CD4-positive, alpha-beta T cell treated with Interleukin-15 for 4 hours (primary cell): ENCODE measurements around the gene EPHA6.
"Not testable (repeated sequence)": the region's sequence is repeated elsewhere in the genome, so short reads cannot be mapped to it uniquely, and the experiment has no call there.

Source experiments
- DNase-seq: peaks from one replicate; pipeline ENCODE4 v3.0.0-alpha.2; 2020; ENCODE audit warnings: low spot score

The EPHA6 gene

DNA sequence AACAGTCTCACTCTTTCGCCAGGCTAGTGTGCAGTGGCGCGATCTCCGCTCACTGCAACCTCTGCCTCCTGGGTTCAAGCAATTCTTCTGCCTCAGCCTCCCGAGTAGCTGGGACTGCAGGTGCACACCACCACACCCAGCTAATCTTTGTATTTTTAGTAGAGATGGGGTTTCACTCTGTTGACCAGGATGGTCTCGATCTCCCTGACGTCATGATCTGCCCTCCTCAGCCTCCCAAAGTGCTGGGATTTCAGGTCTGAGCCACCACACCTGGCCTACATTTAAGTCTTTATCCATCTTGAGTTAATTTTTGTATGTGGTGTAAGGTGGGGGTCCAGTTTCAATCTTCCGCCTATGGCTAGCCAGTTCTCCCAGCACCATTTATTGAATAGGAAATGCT is 211.2 kb downstream of the EPHA6 start:
- not testable (repeated sequence) for DNase-seq

DNA sequence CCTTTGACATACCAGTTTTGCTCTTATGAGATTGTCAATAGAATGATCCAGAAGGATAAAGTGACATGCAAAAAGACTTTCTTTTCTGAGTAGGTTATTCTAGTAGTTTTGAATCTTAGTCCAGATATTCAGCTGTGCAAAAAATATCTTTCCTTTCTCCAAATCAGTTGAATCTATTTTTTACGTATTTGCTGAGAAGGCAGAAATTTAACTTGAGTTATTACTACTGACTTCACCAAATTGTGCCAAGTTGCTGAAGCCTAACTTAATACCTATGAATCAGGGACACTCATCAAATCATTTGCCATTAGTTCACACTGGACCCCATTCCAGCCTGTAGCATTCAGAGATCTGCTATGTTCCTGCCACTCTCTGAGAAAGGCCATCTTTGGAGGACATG is 215.6 kb downstream of the EPHA6 start:
- no peak for DNase-seq

GRCh38 chr3:97037294-97037943 is 223.0 kb downstream of the EPHA6 start:
- no peak for DNase-seq

- DNase-seq, result no peak
Observed at GRCh38 chr3:97043411-97043810, 229.0 kb downstream of the EPHA6 start.

- DNase-seq, result no peak
Observed at GRCh38 chr3:97057365-97057764, 243.0 kb downstream of the EPHA6 start.

DNA sequence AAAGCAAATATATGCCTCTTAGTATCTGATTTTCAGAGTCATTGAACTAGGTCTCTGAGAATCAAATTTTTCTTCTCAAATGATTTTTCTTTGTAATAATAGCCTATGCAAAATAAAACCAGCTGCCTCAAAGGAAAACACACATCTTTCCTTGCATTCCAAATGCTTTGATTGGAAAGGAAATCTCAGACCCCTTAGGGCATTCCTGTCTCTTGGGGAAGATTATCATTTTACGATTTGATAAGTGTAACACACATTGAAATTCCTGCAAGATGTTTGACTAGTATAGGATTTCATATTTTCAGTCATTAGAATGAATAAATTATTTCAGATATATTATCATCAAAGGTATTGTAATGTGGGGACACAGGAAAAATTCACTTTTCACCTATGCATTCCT is 244.8 kb downstream of the EPHA6 start:
- DNase-seq, result no peak

DNA sequence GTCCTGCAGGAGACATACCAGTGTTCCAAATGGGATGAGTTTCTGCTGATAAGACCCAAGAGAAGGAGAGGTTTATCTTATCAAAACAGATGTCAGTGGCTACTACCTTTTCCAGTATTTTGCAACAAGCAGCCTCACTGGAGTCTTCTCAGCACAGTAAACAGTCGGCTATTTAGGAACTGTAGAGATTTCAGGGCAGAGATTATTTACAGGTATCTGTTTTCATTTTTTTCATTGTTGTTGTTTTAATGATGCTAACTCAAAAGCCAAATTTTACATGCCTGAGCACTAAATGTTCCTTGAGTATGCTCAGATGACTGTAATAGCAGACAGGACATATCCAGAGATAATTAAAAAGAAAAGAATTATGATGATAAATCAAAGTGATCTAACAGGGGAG is 252.1 kb downstream of the EPHA6 start:
- DNase-seq, result no peak

DNA sequence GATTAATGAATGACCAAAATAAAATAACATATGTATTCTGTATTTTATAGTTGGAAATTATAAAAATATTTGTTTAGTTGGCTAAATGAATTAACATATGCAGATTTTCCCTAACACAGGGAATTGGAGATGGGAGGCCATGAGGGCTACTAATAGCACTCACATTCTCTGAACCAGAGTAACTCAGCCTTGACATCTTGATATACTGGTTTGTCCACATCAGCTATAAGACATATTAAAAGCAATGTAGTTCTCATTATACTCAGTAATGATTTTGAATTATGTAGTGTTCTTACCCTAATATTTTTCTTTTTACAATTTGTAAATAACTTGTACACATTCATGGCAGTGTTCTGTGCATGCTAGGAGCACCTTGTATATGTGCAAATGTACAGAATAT is 255.9 kb downstream of the EPHA6 start:
- DNase-seq, result no peak

- DNase-seq, result no peak
Observed at GRCh38 chr3:97074546-97074945, 260.2 kb downstream of the EPHA6 start.

- no peak for DNase-seq
Observed at GRCh38 chr3:97076673-97077072, 262.3 kb downstream of the EPHA6 start.

GRCh38 chr3:97089621-97090020 is 275.2 kb downstream of the EPHA6 start:
- DNase-seq, result no peak

- DNase-seq, result no peak
Observed at GRCh38 chr3:97102641-97103040, 288.2 kb downstream of the EPHA6 start.

DNA sequence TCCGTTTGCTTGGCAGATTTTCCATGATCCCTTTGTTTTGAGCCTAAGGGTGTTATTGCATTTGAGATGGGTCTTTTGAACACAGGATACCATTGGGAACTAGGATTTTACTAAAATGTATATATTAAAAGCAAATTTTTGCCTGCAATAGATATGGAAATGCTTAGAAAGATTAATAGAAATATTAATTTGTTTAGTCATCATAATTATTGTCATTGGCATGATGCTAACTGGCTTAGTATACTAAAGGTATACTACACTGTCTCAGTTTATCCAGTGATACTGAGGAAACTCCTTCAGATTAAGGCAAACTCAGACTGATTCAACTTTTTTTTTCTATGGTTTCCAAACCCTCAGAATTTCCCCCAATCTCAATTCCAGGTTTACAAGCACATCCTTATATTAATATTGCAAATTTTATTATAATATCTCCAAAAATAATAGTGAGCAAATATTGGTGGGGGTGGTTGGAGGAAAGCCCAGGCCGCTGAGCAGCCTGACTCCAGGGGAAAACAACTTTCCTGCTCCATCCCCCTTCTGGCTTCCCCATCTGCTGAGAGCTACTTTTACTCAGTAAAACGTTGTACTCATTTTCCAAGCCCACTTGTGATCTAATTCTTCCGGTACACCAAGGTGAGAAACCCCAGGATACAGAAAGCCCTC is 291.7 kb downstream of the EPHA6 start:
- no peak for DNase-seq

GRCh38 chr3:97106652-97106989 is 292.2 kb downstream of the EPHA6 start:
- DNase-seq, result no peak

DNA sequence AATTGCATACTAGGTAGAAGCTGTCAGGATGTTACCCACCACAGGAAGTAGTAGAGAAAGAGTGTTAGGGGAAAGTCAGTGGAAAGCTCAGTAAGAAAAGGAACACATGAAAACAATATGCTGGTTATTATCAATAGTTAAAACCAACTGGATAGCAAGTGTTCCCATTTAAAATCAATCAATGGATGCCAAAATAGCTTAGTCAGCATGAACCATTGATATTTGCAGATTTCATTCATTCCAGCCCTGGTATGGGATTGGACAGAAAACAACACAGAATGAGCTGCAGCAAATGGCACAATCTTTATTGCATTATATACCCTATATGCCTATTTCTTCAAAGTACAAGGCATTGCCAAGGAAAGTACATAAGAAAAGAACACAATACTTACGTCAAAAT is 293.7 kb downstream of the EPHA6 start:
- no peak for DNase-seq

DNA sequence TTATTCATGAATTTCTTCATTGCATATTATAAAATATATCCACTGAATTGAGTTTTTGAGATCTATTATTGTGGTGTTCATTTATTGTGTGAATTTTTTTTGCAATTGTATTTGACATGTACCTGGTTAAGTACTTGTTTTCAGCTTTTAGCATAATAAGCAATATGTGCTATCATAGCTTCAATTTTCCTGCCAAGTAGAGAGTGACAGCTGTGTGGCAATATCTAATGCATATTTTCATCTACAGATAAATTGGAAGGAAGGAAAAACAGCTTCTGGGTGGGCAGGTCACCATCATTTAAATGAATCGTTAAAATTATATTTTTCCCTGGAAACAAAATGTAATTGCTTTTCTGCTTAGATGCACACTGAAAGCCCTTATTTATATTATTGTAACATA is 296.9 kb downstream of the EPHA6 start:
- no peak for DNase-seq

GRCh38 chr3:97121386-97121785 is 307.0 kb downstream of the EPHA6 start:
- DNase-seq, result no peak

GRCh38 chr3:97125902-97126499 is 311.6 kb downstream of the EPHA6 start:
- DNase-seq, result no peak

DNA sequence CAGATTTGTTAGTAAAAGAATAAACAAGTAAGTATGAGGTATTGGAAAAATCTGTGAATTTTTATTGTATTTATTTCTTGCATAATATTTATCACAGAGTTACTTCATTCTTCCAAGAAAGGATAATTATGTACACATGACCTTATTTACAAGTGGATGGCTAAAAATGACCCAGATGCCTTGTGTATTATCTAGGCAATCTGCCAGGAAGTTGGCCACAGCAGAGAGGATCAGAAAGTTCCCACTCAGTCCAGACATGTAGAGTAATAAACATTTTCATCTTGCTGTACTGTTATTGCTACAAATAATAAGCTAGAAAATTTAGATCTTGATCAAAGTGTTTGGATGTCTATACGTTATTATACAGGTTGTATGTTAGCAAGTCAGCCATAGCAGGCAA is 317.1 kb downstream of the EPHA6 start:
- DNase-seq, result no peak

- DNase-seq, result no peak
Observed at GRCh38 chr3:97138914-97139541, 324.6 kb downstream of the EPHA6 start.

DNA sequence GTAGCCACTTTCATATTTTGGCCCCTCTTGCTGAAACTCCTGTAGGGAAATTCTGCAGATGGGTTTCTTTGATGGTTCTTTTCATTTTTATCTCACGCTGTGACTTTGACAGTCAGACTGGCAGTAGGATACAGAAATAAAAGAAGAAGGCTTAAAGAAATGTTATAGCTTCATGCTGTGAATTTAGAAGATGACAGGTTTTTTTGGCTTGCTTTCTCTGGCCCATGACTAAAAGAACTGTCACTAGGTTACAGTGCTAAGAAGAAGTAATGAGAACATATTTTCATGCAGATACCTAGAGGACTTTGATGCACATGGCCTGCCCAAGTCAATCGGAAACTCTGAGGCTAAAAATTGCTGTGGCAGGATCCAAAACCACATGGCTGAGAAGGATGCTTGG is 334.5 kb downstream of the EPHA6 start:
- no peak for DNase-seq

- DNase-seq, result no peak
Observed at GRCh38 chr3:97161169-97161568, 346.8 kb downstream of the EPHA6 start.

GRCh38 chr3:97177242-97177641 is 362.8 kb downstream of the EPHA6 start:
- no peak for DNase-seq
